Mucosa of descending colon (tissue), 3 donors: Measurements from ENCODE around the gene LRRC55. TPM values are rescaled to one million over a fixed set of nuclear protein-coding genes. Genes with fewer than 3 reads are reported as not detected.

Experiments used
- ATAC-seq: fragments of 200-7000 bp; cut with Tn5 transposase; one replicate; pipeline ENCODE4 v1.9.1; 2020; ENCODE audit warnings: mild to moderate bottlenecking, moderate library complexity
- DNase-seq, 3 donors: peaks; one replicate each; pipeline ENCODE4 v3.0.0-alpha.2; 2020
- H3K36me3 ChIP-seq: fragments of 200-600 bp; one replicate; pipeline ENCODE4 v1.8.0; 2021; ENCODE audit warnings: low read depth, mild to moderate bottlenecking
- H3K4me1 ChIP-seq: fragments of 200-600 bp; one replicate; pipeline ENCODE4 v1.8.0; 2021; ENCODE audit warnings: low read depth, mild to moderate bottlenecking
- H3K4me3 ChIP-seq: fragments of 200-600 bp; one replicate; pipeline ENCODE4 v1.8.0; 2021; ENCODE audit warnings: mild to moderate bottlenecking
- H3K9me3 ChIP-seq: fragments of 200-600 bp; one replicate; pipeline ENCODE4 v1.8.0; 2021; ENCODE audit warnings: mild to moderate bottlenecking
- intact Hi-C, 2 donors: fragments of 100-400 bp; cut with DNase I in 1 of 2; cut with micrococcal nuclease in 1 of 2; formaldehyde crosslinking; loops; one replicate each; pipeline versions ENCODE4 v1.11.0 to v1.11.1; 2022; cut with DNase I, micrococcal nuclease
- total RNA-seq, 3 donors: library from RNA; stranded (reverse); fragmentation: NEBNext Ultra II Directional in 2 of 3; extraction: Animal tissue kit (Norgen Biotek cat#: 25700) in 2 of 3; gene quantifications; one replicate each; pipeline versions ENCODE4 v1.2.1 to v1.2.4, GENCODE V29; 2021 to 2023
- TF ChIP-seq, protein P1 (sequence below): fragments of 200-600 bp; IDR thresholded peaks from one replicate; pipeline ENCODE4 v1.8.0; 2022; ENCODE audit warnings: antibody characterized with exemption, mild to moderate bottlenecking
- donor health status: DM: no; HTN: no; CAD: no; lungs with moderate emphysema.
- donor health status: DM: no; HTN: no; CAD: no.
- donor health status: DM: no; HTN: yes; CAD: no.

LRRC55 gene
- total RNA-seq, 3 donors from 2014 or later = 0.19 to 1.4 TPM; not detected in 1

DNA sequence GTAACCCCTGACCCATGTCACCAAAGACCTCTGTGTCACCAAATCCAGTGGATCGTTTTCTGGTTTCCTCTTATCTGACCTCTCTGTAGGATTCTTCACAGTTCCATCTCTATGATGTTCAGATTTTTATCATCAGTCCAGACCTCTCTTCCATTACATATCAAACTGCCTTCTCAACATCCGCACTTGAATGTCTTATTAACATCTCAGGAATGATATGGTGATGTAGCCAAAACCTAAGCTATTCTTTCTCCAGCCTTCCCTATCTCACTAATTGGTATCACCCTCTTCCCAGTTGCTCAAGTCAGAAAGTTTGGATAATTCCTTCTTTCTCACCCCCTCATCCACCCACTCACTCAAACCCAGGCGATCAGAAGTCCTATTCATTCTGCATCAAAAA is 41.8 kb downstream of the LRRC55 start:
- ATAC-seq (no peak), DNase-seq (no peak)
- Histone ChIP-seq H3K9me3 (no peaks in the 10 kb centered on the region), H3K4me3 (no peak overlapping the region), H3K36me3 (no peaks in the 10 kb centered on the region), H3K4me1 (no peaks in the 10 kb centered on the region)
- intact Hi-C loops = no loop called here
- TF ChIP-seq, protein P1, sequence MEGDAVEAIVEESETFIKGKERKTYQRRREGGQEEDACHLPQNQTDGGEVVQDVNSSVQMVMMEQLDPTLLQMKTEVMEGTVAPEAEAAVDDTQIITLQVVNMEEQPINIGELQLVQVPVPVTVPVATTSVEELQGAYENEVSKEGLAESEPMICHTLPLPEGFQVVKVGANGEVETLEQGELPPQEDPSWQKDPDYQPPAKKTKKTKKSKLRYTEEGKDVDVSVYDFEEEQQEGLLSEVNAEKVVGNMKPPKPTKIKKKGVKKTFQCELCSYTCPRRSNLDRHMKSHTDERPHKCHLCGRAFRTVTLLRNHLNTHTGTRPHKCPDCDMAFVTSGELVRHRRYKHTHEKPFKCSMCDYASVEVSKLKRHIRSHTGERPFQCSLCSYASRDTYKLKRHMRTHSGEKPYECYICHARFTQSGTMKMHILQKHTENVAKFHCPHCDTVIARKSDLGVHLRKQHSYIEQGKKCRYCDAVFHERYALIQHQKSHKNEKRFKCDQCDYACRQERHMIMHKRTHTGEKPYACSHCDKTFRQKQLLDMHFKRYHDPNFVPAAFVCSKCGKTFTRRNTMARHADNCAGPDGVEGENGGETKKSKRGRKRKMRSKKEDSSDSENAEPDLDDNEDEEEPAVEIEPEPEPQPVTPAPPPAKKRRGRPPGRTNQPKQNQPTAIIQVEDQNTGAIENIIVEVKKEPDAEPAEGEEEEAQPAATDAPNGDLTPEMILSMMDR = no peak

DNA sequence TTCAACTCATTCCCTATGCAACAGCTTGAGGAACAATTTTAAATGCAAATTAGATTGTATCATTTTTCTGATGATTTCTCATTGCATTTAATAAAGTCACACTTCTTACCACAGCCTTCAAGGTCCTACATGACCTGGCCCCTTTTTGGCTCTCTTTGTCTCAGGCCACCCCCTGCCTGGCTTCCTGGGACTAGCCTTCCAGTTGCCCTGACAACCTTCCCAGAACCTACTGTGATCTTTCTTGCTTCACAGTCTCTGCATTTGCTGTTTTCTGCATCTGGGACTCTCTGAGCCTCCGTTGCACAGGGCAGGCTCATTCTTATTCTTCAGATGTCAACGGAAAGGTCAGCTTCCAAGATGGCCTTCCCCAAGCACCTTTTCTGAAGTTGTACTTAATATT is 42.4 kb downstream of the LRRC55 start:
- DNase-seq = no peak
- intact Hi-C loops = no loop called here
- H3K4me1 ChIP-seq = no peaks in the 10 kb centered on the region
- no peak overlapping the region for H3K4me3 ChIP-seq
- no peaks in the 10 kb centered on the region for H3K9me3 ChIP-seq
- ATAC-seq = no peak
- no peaks in the 10 kb centered on the region for H3K36me3 ChIP-seq
- TF ChIP-seq, protein P1 = no peak

DNA sequence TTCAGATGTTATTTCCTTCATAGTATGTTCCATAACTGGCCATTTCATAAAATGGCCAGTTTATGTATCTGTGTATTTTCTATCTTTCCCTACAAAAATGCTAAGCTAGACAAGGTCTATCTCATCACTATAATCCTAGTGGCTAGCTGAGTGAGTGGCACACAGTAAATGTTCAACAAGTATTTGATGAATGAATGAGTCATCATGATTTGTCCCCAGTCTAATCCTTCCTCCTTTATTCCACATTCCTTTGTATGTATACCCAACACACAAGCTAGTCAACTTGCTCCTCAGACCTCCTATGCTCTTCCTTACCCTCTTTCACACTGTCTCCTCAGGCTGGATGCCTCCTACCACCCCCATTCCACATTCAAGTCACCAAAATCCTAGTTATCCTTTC is 42.8 kb downstream of the LRRC55 start:
- H3K4me1 ChIP-seq = no peaks in the 10 kb centered on the region
- no peak overlapping the region for H3K4me3 ChIP-seq
- ATAC-seq (no peak), DNase-seq (no peak)
- H3K9me3 ChIP-seq = no peaks in the 10 kb centered on the region
- TF ChIP-seq, protein P1 = no peak
- H3K36me3 ChIP-seq = no peaks in the 10 kb centered on the region
- intact Hi-C loops = no loop called here

DNA sequence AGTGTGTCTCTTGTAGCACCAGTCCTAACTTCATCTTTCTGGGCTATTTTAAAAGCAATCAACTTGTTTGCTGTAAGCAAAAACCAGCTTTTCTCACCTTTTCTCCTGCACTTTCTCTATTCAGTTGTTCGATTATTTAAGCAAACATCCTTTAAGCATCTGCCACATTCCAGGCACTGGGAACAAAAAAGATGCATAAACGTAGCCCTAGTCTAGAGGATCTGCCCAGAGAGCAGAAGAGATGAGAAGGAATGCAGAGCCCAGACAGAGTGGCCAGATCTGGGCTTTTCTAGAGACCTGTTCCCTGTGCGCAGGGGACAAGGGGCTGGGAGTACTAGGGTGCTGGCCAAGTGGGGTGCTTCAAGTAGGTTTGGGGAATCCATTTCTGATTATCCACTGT is 46.8 kb downstream of the LRRC55 start:
- no peaks in the 10 kb centered on the region for H3K36me3 ChIP-seq
- TF ChIP-seq, protein P1 = no peak
- H3K4me3 ChIP-seq = no peak overlapping the region
- DNase-seq (no peak), ATAC-seq (no peak)
- H3K9me3 ChIP-seq = no peaks in the 10 kb centered on the region
- H3K4me1 ChIP-seq = no peaks in the 10 kb centered on the region
- intact Hi-C loops = no loop called here

DNA sequence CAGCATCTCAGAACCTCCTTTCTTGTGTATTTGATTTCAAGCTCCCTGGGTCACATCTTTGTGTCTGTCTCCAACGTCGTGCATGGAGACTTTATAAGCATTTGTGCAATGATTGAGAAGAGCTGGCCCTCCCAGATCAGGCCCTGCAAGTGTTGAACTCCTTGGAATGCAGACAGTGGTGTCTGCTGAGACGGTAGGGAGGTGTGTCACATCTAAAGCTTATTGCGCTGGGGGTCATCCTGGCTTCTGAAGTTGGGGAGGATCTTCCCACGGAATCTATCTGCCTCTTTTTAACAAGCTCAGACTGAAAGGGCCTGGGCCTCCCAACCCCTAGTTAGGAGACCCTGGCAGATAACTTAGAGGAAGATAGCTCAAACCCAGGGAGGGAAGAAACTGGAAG is 48.6 kb downstream of the LRRC55 start:
- intact Hi-C loops = no loop called here
- TF ChIP-seq, protein P1 = no peak
- no peak overlapping the region for H3K4me3 ChIP-seq
- DNase-seq (no peak), ATAC-seq (no peak)
- H3K9me3 ChIP-seq = no peaks in the 10 kb centered on the region
- no peaks in the 10 kb centered on the region for H3K36me3 ChIP-seq
- no peaks in the 10 kb centered on the region for H3K4me1 ChIP-seq
